ENCODE measurements around the gene MEIS2.

Gene MEIS2

DNA sequence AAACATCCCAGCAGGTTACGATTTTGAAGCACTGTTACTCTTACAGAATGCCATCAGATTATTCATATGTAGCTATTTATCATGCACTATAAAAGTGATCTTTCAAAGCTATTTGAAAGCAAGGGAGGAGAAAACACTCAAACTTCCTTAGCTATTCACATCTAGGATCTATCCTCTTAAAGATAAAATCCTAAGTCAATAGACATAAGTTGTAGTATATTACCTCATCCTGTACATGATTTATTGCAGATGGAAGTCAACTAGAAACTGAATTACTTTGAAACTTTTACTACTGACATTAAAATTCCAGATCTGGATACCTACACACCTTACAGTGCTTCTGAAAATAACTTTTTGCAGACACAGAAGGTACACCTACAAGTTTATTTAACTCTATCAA lies 197.2 kb downstream of the MEIS2 start:
- DNase-seq: no peak

DNA sequence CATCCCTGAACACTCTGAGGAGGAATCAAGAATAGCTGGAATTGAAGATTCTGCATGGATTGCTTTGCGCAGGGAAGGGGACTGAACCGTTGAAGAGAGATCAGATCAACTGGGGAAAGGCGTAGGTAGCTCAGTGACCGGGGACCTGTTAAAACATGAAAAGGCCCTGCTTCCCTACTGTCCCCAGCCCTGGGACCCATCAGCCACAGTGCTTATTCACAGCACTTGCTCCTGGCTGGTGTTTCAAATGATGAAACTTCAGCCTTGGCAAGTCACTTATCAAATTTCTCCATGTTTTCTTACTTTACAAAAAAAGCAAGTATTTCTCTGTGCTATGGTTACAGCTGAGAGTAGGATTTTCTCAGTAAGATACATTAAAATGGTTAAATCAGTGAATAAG lies 199.3 kb downstream of the MEIS2 start:
- no peak for DNase-seq

DNA sequence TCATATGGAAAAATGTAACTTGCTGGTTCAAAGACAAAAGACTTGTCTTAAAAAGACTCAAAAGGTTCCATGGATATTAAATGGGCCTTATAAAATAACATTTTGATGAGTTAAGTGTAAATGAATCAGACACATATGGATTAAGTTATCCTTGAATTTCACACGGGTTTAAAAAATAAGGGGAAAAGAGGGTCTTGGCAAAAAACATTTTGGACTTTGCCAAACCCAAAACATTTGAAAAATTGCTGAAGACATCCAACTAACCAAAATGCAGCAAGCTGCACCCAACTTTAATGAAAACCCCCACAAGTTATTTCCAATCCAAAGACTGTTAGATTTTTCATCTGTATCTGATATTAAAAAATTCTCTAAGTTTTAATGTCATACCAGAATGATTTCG lies 200.7 kb downstream of the MEIS2 start:
- DNase-seq: no peak

DNA sequence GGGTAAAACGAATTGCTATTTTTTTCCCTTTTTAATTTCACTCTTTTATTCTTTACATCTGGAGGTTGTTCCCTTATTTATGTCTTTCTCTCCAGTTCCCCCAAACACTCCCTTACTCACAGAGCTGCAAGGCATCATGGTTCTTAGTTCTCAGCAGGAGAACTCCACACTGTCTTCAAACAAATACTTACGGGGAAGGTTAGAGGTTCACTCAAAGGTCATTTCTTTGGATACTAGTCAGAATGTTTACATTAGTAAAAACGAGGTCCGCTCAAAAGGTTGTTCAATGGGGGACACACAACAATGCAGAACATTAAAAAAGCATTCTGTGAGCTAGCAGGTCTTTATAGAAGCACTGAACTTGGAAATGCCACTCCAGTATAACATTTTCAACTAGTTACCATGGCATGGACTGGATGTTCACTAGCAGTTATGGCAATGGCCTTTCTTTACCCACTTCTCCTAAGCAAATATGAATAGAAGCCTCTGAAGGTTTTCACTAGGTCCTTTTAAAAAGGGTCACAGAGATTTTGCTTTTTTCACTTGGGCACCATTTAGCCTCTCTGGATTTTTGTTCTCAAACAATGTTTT lies 201.7 kb downstream of the MEIS2 start:
- DNase-seq: no peak

DNA sequence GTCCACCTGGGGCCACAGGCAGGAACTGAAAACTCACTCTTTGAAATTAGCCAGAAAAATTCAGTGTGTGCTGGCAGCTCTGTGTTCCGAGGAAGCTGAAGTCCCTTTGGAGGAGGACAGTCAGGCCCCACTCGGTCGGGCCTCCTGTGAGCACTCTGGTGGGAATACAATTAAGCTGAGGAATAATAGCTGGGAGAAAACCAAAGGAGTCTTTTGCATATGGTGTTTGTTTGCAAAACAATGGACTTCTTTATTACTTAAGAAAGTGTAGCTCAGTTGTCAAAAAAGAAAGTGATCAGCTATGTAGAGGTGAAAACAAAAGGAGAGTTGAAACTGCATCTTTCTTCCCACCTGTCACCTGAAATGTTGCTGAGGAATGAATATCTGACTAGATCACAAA lies 202.5 kb downstream of the MEIS2 start:
- no peak for DNase-seq

DNA sequence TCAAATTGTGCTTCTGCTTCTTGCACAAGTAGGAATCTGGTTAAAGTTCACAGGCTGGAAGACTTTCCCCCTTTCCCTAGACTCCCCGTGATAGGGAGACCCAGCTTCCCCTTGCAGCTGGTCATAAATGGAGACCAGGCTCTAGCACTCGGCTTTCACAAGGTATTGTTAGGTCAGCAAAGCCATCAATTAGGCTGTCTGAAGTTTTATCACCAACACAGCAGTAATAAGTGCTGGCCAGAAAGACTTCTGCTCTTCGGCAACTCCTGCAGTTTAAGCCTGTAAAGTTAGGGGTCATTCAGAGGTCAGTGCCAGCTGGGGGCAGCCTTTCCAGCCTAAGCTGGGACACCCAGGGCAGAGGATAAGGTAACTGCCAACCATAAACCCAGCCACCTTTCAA lies 203.4 kb downstream of the MEIS2 start:
- DNase-seq: no peak

DNA sequence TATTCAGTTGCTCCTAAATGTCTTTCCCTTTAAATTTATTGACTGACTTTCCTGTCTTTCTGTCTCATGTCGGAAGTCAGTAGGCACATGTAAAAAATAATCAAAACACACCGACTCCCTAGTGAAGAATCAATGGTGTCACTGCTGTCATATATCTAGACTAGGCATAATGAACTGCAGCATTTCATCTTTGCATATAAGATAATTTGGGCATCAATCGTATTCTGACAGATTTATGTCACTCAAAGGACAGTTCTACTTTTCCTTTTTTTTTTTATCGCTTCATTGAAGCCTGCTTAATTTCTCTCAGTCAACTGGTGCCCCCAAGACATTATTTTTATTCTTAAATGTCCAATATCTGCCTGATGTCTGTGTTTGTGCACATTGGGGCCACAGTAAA lies 206.3 kb downstream of the MEIS2 start:
- DNase-seq: no peak

DNA sequence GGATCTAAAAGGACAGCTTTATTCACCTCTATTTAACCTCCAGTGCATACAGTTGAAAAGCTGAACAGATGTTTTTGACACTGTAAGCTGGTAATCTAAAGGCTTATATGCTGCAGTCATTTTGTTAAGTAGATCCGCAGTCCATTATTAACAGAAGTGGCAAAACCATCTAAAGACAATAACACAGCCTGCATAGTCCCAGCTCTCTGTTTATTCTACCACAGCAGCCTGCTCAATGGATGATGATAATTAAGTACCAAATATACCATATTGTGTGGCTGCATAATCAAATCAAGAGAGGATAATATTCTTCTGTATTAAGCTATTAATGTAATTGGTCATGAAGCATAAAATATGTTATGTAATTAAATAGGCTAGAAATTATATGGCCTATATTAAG lies 207.1 kb downstream of the MEIS2 start:
- DNase-seq: no peak

DNA sequence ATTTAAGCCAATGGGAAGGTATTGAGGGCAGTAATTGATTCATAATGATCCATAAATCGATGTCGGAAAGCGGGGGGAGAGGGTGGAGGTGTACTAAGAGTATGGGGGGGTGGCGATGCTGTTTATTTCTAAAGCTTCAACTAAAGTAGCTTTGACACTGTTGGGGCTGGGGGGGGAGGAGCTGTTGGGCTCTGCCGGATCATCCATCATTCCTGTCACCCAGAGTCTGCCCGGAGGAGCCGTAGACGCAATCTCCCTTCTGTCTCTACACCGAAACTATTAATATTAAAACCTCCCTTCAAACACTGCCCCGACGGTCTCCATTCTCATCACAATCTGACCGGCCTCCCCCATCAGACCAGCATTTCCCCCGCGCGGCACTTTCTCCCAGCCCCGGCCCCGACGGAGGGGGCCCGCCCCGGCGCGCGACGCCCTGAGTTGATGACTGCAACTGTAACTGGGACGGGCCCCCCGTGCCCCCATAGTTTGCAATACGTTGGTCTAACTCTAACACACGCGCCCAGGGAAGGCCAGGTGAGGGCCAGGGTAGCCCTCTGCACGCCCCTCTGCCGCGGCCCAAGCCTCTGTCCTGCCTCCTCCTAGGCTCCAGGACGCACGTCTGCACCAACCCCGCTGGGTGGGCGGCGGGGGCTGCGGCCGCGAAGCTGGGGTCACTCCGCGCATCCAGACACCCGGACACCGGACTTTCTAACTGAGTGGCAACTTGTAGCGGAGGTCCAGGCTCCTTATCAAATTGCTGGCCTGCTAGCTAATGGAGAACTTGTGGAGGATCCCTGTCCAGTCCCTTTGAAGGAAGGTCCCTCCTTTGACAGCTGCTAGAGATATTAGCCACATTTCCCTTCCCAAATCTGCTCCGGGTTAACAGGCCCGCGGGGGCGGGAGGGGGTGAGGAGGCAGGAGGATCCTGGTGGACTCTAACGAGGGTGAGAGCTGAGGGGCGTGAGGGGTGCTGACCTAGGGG lies 212.0 kb downstream of the MEIS2 start:
- peak in 3 of 56 donors; percentile 31 to 49 (median 42) for DNase-seq

DNA sequence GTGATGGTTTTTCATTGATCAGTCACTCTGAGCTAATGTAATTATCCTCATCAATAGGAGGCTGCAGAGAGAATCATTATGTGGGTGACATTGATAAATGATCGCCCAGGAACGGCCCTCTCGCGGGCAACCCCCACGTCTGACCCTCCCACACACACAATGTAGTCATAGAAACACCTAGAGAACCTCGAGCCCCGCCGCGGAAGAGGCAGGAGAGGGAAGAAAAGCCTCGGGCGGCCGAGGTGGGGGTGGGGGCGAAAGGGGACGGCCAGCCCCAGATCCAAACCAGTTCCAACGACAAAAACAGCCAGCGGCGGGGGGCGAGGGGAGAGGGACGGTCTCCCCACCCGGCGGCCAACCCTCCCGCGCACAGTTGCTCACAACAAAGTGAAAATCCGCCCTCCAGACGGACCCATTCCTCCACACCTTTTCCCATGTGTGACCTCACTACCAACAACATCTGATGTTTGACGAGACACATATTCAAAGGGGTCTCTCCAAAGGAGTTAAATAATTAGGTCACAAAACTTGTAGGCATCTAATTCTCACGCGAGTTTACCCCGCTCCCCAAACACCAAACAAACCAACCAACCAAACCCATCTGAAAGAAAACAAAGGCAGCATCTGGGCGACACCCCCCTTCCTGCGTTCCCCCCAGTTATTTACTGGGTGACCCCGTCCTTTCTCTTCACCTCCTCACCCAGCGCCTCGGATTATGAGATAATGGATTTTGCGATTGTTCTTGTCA lies 213.0 kb downstream of the MEIS2 start:
- DNase-seq: peak in 5 of 56 donors; percentile 8 to 41 (median 29)

DNA sequence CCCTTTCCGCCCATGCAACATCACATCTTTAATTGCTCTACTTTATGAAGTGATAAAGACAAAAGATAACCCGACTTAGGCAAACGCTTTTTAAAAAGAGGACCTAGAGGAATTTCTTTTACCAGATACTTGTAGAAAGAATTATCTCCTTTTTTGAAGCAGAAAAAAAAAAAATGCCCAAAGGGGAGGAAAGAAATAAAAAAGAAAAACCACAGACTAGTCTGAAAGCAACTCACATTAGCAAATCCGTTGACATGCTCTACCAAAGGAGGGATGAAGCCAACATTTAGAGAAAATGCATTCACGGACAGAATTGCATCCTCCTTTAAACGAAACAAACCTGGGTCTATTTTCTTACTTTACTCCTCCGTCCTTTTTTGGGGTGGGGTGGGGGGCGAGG lies 213.6 kb downstream of the MEIS2 start:
- no peak for DNase-seq

DNA sequence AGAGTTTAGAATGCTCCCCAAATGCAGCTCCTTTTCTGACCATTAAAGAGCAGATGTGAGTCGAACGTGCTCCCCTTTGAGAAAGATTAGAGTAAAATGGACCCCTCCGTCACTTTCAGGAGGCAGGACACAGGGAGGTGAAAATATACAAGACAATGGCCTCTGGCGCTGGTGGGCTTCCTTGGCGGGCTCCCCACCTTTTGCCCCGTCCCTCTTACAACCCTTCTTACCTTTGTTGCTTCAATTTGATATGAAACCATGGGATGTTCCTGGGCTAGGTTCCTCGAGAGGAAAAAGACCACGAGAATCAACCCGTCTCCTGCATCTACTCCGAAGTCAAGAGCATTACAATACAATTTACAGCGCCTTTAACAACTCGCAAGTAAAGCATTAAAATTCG lies 214.2 kb downstream of the MEIS2 start:
- DNase-seq: no peak

DNA sequence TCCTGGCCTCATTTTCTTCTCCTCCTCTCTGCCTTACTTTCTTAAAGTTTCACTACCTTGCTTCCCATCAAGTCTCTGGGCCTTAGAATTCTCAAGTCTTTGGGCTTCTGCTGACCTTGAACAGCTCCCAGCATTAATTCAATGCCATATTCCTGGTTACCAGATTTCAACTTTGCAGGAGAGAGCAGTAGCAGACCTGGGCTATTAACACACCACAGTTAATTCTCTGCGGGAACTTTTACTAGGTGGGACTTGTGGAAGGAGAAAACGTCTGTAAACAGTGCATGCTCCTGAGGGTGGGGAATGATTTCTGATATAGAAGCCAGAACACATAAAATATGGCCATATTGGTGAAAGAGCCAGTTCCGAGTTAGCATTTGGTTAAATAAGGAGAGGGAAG lies 214.6 kb downstream of the MEIS2 start:
- DNase-seq: no peak

DNA sequence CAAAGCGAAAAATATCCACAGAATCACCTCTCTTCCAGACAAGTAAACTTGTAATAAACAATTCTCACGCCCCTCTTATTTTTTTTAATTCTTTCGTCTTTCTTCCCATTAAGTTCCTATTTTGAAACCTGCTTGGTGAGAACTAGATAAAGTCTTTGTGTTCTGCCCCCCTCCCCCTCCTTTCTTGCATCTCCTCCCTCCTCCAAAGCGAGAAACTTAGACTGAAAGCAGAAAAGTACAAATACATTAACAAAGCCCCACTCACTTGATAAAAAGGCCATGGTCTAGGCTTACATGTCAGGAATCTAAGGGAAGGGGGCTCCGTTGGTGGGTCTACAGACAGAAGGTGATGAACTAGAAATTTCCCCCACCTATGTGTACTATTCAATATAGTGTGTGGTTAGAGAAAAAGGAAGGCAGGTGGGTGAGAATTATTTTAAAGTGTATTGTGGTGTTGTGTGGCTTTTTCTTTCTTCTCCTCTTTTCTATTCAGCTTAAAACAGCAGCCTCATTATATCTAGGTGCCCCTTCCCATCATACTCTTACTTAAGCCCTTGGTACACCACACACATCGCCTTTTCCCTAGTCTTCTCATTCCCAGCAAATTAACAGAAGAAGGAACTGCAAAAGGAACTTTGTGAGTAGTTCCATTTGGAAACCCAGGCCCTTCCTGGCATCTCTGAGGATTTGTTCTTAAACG lies 215.3 kb downstream of the MEIS2 start:
- DNase-seq: no peak

DNA sequence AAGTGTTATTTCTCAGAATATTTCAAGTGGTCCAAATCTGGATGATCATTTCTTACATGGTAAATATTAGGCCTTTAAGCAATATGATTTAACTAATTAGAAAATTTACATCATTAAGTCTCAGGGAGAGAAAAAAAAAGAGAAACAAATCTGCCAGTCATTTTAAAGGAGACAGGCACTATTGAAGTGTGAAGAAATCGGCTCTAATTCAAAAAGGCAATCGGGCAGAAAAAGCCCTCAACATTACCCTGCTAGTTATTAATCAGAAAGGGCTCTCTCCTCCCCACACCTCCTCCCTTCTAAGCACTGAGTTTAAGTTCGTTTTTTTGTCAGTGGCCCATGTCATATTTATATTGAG lies 215.9 kb downstream of the MEIS2 start:
- no peak for DNase-seq

DNA sequence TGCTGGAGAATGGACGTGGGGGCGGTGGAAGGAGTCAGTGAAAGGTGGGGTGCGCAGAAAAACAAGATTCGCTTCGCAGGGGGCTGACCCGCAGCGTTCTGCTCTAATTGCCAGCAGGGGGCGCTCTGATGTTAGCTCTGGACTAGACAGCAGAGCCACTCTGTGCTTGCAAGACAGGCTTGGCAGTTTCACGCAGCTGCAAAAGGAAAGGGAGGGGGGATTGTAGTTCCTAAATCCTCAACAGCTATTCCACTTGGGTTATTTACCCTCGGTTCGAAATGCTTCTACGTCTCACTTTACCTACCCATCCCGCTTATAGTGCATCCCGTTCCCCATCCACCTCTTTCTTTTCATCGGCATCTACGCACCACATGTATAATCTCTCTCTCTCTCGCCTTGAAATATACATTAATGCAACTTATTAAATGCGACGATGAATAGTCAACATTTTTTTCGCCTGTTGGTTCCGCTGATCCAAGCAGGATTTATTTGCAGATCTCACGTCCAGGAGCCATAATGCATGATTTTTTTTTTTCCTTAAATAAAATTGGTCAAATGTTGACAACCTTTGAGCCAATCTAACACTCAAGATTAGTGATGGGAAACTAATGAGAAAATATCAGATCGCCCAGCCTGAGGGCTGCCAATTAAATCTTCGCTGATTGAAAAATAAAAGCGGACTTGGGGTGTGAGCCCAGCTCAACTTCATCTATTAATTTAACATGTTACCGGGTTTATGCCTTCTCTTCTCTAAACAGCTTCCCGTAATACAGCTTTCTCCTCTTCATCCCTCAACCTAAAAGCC lies 216.4 kb downstream of the MEIS2 start:
- DNase-seq: peak in 55 of 56 donors; percentile 25 to 96 (median 80)

DNA sequence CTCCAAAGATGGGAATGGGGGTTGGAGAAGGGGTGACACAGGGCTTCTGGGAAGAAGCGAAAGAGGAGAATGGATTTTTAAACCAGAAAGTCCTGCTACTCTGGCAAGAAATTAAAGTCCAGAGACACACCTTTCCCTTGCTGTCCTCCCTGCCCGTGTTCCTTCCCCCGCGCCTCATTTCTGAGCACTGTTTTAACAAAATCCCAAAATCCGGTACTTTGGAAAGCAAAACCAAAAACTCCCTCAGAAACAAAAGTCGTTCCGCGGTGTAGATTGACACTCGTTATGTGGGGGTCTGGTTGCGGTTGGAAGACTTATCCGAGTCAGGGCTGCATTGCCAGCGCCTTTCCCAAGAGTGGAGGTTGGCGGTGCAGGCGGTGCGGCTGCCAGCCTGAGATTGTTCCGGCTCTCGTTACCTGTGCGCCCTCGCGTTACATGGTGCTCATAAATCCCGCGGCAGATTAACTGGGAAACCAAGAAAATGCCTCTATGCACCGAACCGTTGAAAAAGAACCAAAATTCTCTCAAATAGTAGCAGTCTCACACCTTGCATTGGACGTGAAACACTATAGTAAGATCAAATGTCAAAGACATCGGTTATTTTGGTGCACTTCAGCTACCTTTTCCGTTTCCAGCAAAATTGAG lies 217.7 kb downstream of the MEIS2 start:
- peak in 17 of 56 donors; percentile 8 to 64 (median 32) for DNase-seq

DNA sequence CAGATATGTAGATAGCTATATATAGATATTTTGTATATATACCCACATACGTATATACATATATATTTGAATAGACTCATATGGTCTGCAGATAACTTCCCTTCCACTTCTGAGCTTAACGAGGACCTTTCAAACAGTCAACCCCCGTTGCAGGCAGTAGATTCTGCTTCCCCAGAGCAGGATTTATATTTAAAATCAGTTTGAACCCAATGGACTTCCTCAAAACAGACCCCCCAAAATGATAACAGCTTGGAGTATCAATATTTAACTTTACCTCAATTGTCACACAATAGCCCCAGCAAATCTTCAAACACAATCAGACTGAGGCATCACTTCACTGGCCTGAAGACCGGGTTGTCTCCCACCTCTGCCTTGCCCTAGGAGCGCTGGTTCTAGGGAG lies 218.3 kb downstream of the MEIS2 start:
- no peak for DNase-seq

DNA sequence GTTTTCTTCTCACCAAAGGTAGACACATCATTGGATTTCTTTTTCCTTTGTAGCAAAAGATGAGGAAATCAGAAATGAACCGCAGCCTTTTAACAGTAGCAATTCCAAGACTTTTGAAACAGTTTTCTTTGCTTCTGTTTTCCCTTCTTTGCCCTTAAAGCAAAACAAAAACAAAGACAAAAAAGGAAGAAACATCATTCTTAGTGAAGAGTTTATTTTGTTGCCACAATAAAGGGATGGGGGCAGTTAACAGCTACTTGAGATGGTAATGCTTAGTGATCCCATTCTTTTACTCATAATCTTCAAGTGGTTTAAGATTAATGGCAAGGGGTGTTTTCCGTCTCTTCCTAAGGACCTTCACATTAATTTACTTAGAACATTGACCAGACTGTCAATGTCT lies 218.8 kb downstream of the MEIS2 start:
- DNase-seq: no peak

DNA sequence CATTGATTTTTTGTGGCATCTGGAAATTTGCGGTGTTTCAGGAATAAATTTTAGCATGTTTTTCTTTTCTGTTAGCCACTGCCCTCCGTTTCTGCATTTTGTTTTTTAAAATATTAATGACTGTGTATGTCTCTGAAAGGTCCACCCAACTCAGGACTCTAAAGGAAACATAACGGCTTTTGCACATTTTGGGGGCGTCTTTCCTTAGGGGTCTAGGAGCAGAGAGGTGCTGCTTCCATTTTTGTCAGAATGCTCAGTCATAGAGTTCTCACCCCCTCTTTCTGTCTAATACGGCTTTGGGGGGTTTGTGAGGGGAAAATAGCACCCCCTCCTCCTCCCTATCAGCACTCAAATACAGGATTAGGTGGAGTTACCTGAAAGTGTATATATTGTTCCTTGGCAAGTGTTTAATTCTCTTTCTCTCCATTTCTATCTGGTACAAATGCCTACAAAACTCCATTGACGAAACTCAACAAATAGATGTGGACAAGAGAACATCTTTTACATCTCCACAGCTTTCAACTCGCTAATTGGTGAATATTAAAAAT lies 219.4 kb downstream of the MEIS2 start:
- DNase-seq: no peak

All from nucleus accumbens (tissue), 56 donors.